OCI-LY7 (cell line): ENCODE measurements around the gene CYP2W1.

Source experiments
- EZH2phosphoT487 ChIP-seq: fragments of 200-600 bp; sonication (generic); IDR thresholded peaks from 2 replicates; pipeline ENCODE4 v1.6.1; 2018; ENCODE audit warnings: low read depth, borderline replicate concordance, mild to moderate bottlenecking, mixed run types, antibody characterized with exemption, low read length, moderate library complexity, mixed read lengths
- TF ChIP-seq, protein P1 (sequence below): fragments of 200-600 bp; sonication (generic); conservative IDR thresholded peaks from 2 replicates; pipeline ENCODE4 v1.5.1; 2014; ENCODE audit warnings: mild to moderate bottlenecking, antibody characterized with exemption, low read length, moderate library complexity, mixed read lengths

DNA sequence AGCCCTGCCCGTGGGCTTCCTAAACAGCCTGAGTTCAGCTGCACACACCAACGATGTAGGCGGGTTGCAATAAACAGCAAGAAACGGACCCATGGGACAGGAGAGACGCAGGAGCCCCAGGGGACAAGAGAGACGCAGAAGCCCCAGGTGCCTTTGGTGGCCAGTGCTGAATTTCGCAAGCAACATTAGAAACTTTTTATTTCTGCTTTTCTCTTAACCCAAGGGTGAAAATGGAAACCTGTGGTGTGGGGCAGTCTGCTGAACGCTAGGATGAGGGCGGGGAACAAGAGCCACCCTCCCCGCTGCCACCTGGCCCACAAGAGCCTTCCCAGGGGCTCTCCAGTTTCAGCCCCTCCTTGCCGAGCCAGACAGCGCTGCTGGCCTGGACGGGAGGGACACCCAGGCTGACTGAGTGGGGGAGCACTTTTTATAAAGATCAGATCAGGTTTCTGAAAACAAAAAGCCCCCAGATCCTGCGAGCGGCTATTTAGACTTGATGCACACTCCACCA lies 41.4 kb downstream of the CYP2W1 start:
- TF ChIP-seq, protein P1, sequence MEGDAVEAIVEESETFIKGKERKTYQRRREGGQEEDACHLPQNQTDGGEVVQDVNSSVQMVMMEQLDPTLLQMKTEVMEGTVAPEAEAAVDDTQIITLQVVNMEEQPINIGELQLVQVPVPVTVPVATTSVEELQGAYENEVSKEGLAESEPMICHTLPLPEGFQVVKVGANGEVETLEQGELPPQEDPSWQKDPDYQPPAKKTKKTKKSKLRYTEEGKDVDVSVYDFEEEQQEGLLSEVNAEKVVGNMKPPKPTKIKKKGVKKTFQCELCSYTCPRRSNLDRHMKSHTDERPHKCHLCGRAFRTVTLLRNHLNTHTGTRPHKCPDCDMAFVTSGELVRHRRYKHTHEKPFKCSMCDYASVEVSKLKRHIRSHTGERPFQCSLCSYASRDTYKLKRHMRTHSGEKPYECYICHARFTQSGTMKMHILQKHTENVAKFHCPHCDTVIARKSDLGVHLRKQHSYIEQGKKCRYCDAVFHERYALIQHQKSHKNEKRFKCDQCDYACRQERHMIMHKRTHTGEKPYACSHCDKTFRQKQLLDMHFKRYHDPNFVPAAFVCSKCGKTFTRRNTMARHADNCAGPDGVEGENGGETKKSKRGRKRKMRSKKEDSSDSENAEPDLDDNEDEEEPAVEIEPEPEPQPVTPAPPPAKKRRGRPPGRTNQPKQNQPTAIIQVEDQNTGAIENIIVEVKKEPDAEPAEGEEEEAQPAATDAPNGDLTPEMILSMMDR = no peak
- TF ChIP-seq EZH2phosphoT487 = no peak
